Glutamatergic neuron (in vitro differentiated cells): Measurements from ENCODE around the gene TACC2. TPM values are rescaled to one million over a fixed set of nuclear protein-coding genes. Genes with fewer than 3 reads are reported as not detected.
"Not testable (repeated sequence)": the region's sequence is repeated elsewhere in the genome, so short reads cannot be mapped to it uniquely, and the experiment has no call there.

ENCODE experiments used
- DNase-seq: peaks from one replicate; pipeline ENCODE4 v3.0.0; 2022
- H3K27ac Mint-ChIP-seq: one replicate; pipeline ENCODE4 v1.8.0; 2020; ENCODE audit warnings: mild to moderate bottlenecking, mixed read lengths, inconsistent platforms; ENCODE audit not compliant: unreplicated experiment
- H3K27me3 Mint-ChIP-seq: one replicate; pipeline ENCODE4 v1.8.0; 2020; ENCODE audit warnings: mild to moderate bottlenecking, moderate library complexity, mixed read lengths, inconsistent platforms; ENCODE audit not compliant: unreplicated experiment
- H3K36me3 Mint-ChIP-seq: one replicate; pipeline ENCODE4 v1.8.0; 2020; ENCODE audit warnings: mild to moderate bottlenecking, mixed read lengths, inconsistent platforms; ENCODE audit not compliant: unreplicated experiment
- H3K4me1 Mint-ChIP-seq: one replicate; pipeline ENCODE4 v1.8.0; 2020; ENCODE audit warnings: mild to moderate bottlenecking, low read depth, mixed read lengths, inconsistent platforms; ENCODE audit not compliant: unreplicated experiment
- H3K4me3 Mint-ChIP-seq: one replicate; pipeline ENCODE4 v1.8.0; 2020; ENCODE audit warnings: mild to moderate bottlenecking, mixed read lengths, inconsistent platforms; ENCODE audit not compliant: unreplicated experiment
- H3K9me3 Mint-ChIP-seq: one replicate; pipeline ENCODE4 v1.8.0; 2020; ENCODE audit warnings: mild to moderate bottlenecking, moderate library complexity, mixed read lengths, inconsistent platforms; ENCODE audit not compliant: unreplicated experiment
- total RNA-seq: library from RNA; stranded (reverse); fragmentation: NEBNext Ultra II Directional; extraction: Animal tissue kit (Norgen Biotek cat#: 25700); gene quantifications from one replicate; pipeline ENCODE4 v1.2.1, GENCODE V29; 2021; ENCODE audit not compliant: unreplicated experiment
- TF ChIP-seq, protein P1 (sequence below): fragments of 200-600 bp; sonication (generic); IDR thresholded peaks from one replicate; pipeline ENCODE4 v1.5.0; 2021; ENCODE audit not compliant: partially characterized antibody, unreplicated experiment

TACC2 gene
- total RNA-seq, 1 donor from 2014 or later: 499 TPM

DNA sequence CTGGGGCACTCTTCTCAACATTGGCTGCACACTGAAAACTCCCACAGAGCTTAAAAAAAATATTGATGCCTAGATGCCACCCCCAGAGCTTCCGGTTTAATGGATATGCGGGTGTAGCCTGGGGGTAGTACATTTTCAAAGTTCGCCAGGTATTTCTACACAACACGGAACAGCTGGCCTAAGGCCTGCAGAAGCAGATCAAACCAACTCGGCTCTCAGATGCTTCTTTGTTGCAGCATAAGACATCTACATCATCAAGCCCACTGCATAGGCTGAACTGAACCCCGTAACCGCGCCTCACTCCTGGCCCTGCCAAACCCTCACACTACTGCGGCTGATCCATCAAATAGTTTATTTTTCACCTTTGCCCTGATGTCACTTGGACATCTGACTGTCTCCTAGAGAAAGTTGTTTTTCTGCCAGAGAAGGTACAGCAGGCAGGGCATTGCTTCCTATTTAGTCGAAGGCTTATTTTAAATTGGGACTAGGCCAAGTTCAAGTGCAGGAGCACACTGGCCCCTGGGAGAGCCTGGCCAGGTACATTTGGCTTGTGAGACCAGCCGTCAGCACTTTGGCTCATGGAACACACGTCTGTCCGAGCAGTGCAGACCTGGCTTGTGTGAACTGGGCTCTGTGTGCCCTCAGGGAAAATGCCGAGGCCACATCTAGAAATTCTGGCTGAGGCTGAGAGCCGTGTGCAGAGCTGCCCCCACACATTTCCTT is 113.3 kb downstream of the TACC2 start:
- Mint-ChIP-seq H3K4me3 (no peak overlapping the region), H3K4me1 (peaks cover 15% of the 10 kb centered on the region), H3K27me3 (no peaks in the 10 kb centered on the region), H3K9me3 (peaks cover 7% of the 10 kb centered on the region), H3K27ac (no peak overlapping the region), H3K36me3 (no peaks in the 10 kb centered on the region)
- no peak for DNase-seq
- TF ChIP-seq, protein P1, sequence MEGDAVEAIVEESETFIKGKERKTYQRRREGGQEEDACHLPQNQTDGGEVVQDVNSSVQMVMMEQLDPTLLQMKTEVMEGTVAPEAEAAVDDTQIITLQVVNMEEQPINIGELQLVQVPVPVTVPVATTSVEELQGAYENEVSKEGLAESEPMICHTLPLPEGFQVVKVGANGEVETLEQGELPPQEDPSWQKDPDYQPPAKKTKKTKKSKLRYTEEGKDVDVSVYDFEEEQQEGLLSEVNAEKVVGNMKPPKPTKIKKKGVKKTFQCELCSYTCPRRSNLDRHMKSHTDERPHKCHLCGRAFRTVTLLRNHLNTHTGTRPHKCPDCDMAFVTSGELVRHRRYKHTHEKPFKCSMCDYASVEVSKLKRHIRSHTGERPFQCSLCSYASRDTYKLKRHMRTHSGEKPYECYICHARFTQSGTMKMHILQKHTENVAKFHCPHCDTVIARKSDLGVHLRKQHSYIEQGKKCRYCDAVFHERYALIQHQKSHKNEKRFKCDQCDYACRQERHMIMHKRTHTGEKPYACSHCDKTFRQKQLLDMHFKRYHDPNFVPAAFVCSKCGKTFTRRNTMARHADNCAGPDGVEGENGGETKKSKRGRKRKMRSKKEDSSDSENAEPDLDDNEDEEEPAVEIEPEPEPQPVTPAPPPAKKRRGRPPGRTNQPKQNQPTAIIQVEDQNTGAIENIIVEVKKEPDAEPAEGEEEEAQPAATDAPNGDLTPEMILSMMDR: no peak

DNA sequence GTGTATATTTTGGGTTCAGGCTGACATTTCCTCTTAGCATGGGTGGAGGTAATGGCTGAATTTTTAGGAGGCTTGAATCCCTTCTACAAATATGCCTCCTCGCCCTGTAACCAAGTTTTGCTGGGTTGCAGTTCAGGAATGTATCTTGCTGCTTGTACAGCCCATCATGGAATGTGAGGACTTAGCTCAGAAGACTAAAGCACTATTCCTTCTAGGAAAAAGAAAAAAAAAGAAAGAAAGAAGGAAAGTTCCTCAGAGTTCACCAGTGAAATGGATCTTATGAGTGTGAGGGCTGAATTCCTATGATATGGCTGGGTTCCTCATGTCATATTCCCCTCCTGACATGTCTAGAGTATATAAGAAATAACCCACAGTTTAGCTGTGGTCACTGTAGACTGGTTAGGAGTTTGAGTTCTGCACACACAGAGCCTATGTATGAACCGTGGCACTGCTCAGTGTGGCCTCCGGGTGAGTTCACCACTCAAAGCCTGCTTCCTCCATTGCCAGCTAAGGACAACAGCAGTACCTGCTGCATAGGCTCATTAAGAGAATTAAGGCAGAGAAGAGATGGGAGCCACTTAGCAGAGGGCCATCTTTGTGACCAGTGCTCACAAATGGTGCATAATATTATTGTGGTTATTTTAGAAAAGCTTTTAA is 114.0 kb downstream of the TACC2 start:
- Mint-ChIP-seq H3K36me3 (no peaks in the 10 kb centered on the region), H3K4me1 (peaks cover 13% of the 10 kb centered on the region), H3K4me3 (no peak overlapping the region), H3K27ac (no peak overlapping the region), H3K27me3 (no peaks in the 10 kb centered on the region), H3K9me3 (peaks cover 7% of the 10 kb centered on the region)
- DNase-seq: no peak
- TF ChIP-seq, protein P1: no peak

DNA sequence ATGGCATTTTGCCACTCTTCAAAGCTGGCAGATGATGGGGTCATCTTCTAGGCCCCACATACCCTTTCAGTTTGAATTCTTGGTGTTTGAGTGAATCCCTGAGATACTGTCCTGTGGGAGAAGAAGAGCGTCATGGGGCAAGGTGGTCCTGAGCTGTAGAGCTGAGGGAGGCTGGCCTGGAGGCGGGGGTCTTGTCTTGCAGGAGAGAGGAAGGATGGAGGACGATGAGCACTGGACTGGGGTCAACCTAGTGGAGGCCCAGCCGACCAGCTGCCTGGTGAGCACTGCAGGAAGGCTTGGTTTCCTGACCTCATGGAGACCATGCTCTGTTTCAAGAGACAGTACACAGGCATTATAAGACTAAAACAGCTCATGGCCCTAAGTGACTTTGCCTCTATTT is 114.6 kb downstream of the TACC2 start:
- Mint-ChIP-seq H3K4me1 (peaks cover 8% of the 10 kb centered on the region), H3K27me3 (no peaks in the 10 kb centered on the region), H3K36me3 (no peaks in the 10 kb centered on the region), H3K9me3 (peaks cover 7% of the 10 kb centered on the region), H3K27ac (no peak overlapping the region), H3K4me3 (no peak overlapping the region)
- TF ChIP-seq, protein P1: no peak
- no peak for DNase-seq

DNA sequence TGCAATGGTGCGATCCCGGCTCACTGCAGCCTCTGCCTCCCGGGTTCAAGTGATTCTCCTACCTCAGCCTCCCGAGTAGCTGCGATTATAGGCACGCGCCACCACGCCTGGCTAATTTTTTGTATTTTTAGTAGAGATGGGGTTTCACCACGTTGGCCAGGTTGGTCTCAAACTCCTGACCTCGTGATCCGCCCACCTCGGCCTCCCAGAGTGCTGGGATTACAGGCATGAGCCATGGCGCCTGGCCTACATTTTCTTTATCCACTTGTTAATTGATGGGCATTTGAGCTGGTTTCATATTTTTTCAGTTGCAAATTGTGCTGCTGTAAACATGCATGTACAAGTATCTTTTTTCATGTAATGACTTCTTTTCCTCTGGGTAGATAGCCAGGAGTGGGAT is 119.8 kb downstream of the TACC2 start:
- not testable (repeated sequence) for H3K4me3 Mint-ChIP-seq, H3K4me1 Mint-ChIP-seq, H3K9me3 Mint-ChIP-seq, DNase-seq, H3K27ac Mint-ChIP-seq, H3K36me3 Mint-ChIP-seq, H3K27me3 Mint-ChIP-seq

DNA sequence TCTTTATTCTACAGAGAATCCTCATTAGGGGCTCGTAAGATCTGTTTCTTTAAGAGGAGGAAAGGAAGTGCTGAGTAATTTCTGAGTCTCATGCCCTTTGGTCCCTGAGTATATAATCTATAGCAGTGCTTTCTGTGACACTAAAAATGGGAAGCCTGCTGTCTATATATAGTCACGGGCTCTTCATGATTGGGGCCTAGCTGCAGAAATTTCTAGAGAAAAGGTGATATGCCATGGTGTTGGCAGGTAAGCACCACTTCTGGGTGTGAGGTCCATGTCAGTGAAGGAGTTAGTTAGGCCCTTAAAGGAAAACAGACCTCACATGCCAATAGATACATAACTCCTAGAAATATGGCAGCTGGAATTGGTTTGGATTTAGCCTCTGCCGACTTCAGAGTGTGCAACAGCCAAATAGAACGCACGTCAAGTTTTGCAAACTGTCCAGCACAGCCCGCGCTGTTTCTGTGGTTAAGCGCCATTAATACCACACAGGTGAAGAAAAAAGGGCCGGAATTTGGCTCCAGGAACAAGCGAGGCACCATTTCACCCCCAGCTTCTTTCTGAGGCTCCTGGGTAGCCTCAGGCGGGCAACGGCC is 123.2 kb downstream of the TACC2 start:
- Mint-ChIP-seq H3K4me3 (peak overlapping the region; percentile 84), H3K27me3 (peaks cover 11% of the 10 kb centered on the region), H3K36me3 (peaks cover 3% of the 10 kb centered on the region), H3K9me3 (peaks cover 15% of the 10 kb centered on the region), H3K27ac (peak overlapping the region; percentile 68), H3K4me1 (peaks cover 25% of the 10 kb centered on the region)
- DNase-seq: no peak
- TF ChIP-seq, protein P1: no peak
